Measurements from ENCODE around the gene CACNA1G. TPM values are rescaled to one million over a fixed set of nuclear protein-coding genes. Genes with fewer than 3 reads are reported as not detected.

CACNA1G gene
- total RNA-seq, 2 donors from 2014 or later = 0.07 to 0.19 TPM

- H3K27ac ChIP-seq = no peak overlapping the region
- intact Hi-C loops (cut with DNase I) = loop anchor here (5.0 to 10.0 kb wide), 2 partner anchors 75 to 142 kb away; no protein-coding TSS in a partner anchor
Observed at GRCh38 chr17:50627036-50627781, 66.7 kb downstream of the CACNA1G start.

GRCh38 chr17:50627782-50628601 lies 67.5 kb downstream of the CACNA1G start:
- Histone ChIP-seq H3K27me3 (no peaks in the 10 kb centered on the region), H3K4me1 (peaks cover 19% of the 10 kb centered on the region), H3K9ac (ENCODE audit: low read depth in 2 of 2, low read length in 2 of 2) (peak overlapping the region in 1 of 2 donors; percentile 54), H3K27ac (peak overlapping the region; percentile 72), H3K4me3 (no peak overlapping the region), H3K36me3 (no peaks in the 10 kb centered on the region), H3K9me3 (no peaks in the 10 kb centered on the region)
- no peak for TF ChIP-seq CTCF (IDR thresholded peaks at IDR 0.05)
- peak; percentile 82 for DNase-seq
- intact Hi-C loops (cut with DNase I) = loop anchor here (5.0 to 10.0 kb wide), 2 partner anchors 76 to 143 kb away; no protein-coding TSS in a partner anchor

More at GRCh38 chr17:50627036-50627781, 66.7 kb downstream of the CACNA1G start:
- TF ChIP-seq CTCF (IDR thresholded peaks at IDR 0.05) = no peak
- no peak overlapping the region for H3K4me3 ChIP-seq
- no peaks in the 10 kb centered on the region for H3K27me3 ChIP-seq
- H3K9me3 ChIP-seq = no peaks in the 10 kb centered on the region
- H3K9ac ChIP-seq (ENCODE audit: low read depth in 2 of 2, low read length in 2 of 2) = peak overlapping the region in 1 of 2 donors; percentile 54
- DNase-seq = no peak
- H3K36me3 ChIP-seq = no peaks in the 10 kb centered on the region
- peaks cover 19% of the 10 kb centered on the region for H3K4me1 ChIP-seq

GRCh38 chr17:50629902-50630301 lies 69.4 kb downstream of the CACNA1G start:
- Histone ChIP-seq H3K4me3 (no peak overlapping the region), H3K27ac (peak overlapping the region; percentile 32), H3K36me3 (no peaks in the 10 kb centered on the region), H3K9ac (ENCODE audit: low read depth in 2 of 2, low read length in 2 of 2) (peak overlapping the region in 1 of 2 donors; percentile 75), H3K27me3 (no peaks in the 10 kb centered on the region), H3K4me1 (peaks cover 19% of the 10 kb centered on the region), H3K9me3 (no peaks in the 10 kb centered on the region)
- DNase-seq = no peak
- intact Hi-C loops (cut with DNase I) = loop anchor here (5.0 to 10.0 kb wide), 4 partner anchors 52 to 145 kb away; no protein-coding TSS in a partner anchor
- no peak for TF ChIP-seq CTCF (IDR thresholded peaks at IDR 0.05)

GRCh38 chr17:50630524-50631194 lies 70.1 kb downstream of the CACNA1G start:
- no peak overlapping the region for H3K4me3 ChIP-seq
- peak overlapping the region in 1 of 2 donors; percentile 75 for H3K9ac ChIP-seq (ENCODE audit: low read depth in 2 of 2, low read length in 2 of 2)
- peak; percentile 87 for TF ChIP-seq CTCF (IDR thresholded peaks at IDR 0.05)
- peak; percentile 94 for DNase-seq
- peak overlapping the region; percentile 32 for H3K27ac ChIP-seq
- no peaks in the 10 kb centered on the region for H3K9me3 ChIP-seq
- no peaks in the 10 kb centered on the region for H3K27me3 ChIP-seq
- no peaks in the 10 kb centered on the region for H3K36me3 ChIP-seq
- intact Hi-C loops (cut with DNase I) = loop anchor here (5.0 kb wide), 2 partner anchors 52 to 67 kb away; no protein-coding TSS in a partner anchor
- peaks cover 19% of the 10 kb centered on the region for H3K4me1 ChIP-seq

Measured in colonic mucosa (tissue), 4 donors.